A673 (cell line): Measurements from ENCODE around the gene SNX10. TPM values are rescaled to one million over a fixed set of nuclear protein-coding genes. Genes with fewer than 3 reads are reported as not detected.

Source experiments
- BruUV-seq: library from RNA; stranded (reverse); fragments of 400-500 nt; replicated peaks from 2 replicates; lab custom pipeline; 2021; lab: Mats Ljungman, UMichigan
- CTCF ChIA-PET: fragments of 300-600 bp; sonication (Branson Sonifier 250); formaldehyde crosslinking; loops from one replicate; lab custom pipeline; 2022; ENCODE audit warnings: antibody characterized with exemption; lab: Charles Lee
- POLR2A ChIA-PET: fragments of 300-600 bp; sonication (Branson Sonifier 250); formaldehyde crosslinking; loops from one replicate; lab custom pipeline; 2022; ENCODE audit warnings: antibody characterized with exemption; ENCODE audit not compliant: low non-redundant PET; lab: Charles Lee
- DNase-seq: peaks from one replicate; pipeline ENCODE4 v3.0.0-alpha.2; 2015; ENCODE audit warnings: low spot score
- H3K27ac ChIP-seq: fragments of 200-600 bp; sonication (generic); 2 replicates; pipeline ENCODE4 v1.5.1; 2016; ENCODE audit warnings: mixed run types, low read depth, mild to moderate bottlenecking, mixed read lengths, antibody characterized with exemption, low read length; ENCODE audit not compliant: poor library complexity, severe bottlenecking
- H3K27me3 ChIP-seq: fragments of 200-600 bp; sonication (generic); replicated peaks from 2 replicates; pipeline ENCODE4 v1.6.1; 2017; ENCODE audit warnings: mixed run types, low read depth, mild to moderate bottlenecking, mixed read lengths, antibody characterized with exemption, low read length; ENCODE audit not compliant: insufficient read depth, poor library complexity
- H3K36me3 ChIP-seq: fragments of 200-600 bp; sonication (generic); 2 replicates; pipeline ENCODE4 v1.6.1; 2016; ENCODE audit warnings: mixed run types, mild to moderate bottlenecking, mixed read lengths, antibody characterized with exemption, low read length; ENCODE audit not compliant: insufficient read depth, poor library complexity, severe bottlenecking
- H3K4me1 ChIP-seq: fragments of 200-600 bp; sonication (generic); 2 replicates; pipeline ENCODE4 v1.6.1; 2017; ENCODE audit warnings: mixed run types, mild to moderate bottlenecking, mixed read lengths, antibody characterized with exemption, low read length; ENCODE audit not compliant: insufficient read depth, poor library complexity, severe bottlenecking
- H3K4me3 ChIP-seq: fragments of 200-600 bp; sonication (generic); 2 replicates; pipeline ENCODE4 v1.5.1; 2016; ENCODE audit warnings: low read depth, mixed run types, mild to moderate bottlenecking, mixed read lengths, low read length; ENCODE audit not compliant: poor library complexity, severe bottlenecking
- H3K9me3 ChIP-seq: fragments of 200-600 bp; sonication (generic); 2 replicates; pipeline ENCODE4 v1.6.1; 2016; ENCODE audit warnings: mixed run types, low read depth, mild to moderate bottlenecking, mixed read lengths, antibody characterized with exemption, low read length; ENCODE audit not compliant: poor library complexity, severe bottlenecking
- EZH2 ChIP-seq: fragments of 200-600 bp; sonication (generic); IDR thresholded peaks from 2 replicates; pipeline ENCODE4 v1.6.1; 2017; ENCODE audit warnings: borderline replicate concordance, low read depth, mild to moderate bottlenecking, mixed read lengths, antibody characterized with exemption, low read length; ENCODE audit not compliant: poor library complexity, severe bottlenecking
- intact Hi-C: fragments of 100-400 bp; cut with micrococcal nuclease; formaldehyde crosslinking; loops from one replicate; pipeline ENCODE4 v1.10.0; 2022; ENCODE audit not compliant: unreplicated experiment
- total RNA-seq: library from RNA; stranded (reverse); gene quantifications from 2 replicates; pipeline ENCODE4 v1.2.3, GENCODE V29; 2021
- TF ChIP-seq, protein P1 (sequence below): fragments of 300-800, 200-600 bp; sonication (generic); conservative IDR thresholded peaks from 2 replicates; pipeline ENCODE4 v1.5.1; 2017; ENCODE audit warnings: low read depth, mild to moderate bottlenecking, antibody characterized with exemption, low read length, moderate library complexity, mixed read lengths

SNX10 gene
- total RNA-seq, 1 experiment from 2014 or later: 1.1 TPM

GRCh38 chr7:26423436-26423835, 131.8 kb downstream of the SNX10 start:
- H3K9me3 ChIP-seq: no peaks in the 10 kb centered on the region

More at GRCh38 chr7:26423436-26423835, 131.8 kb downstream of the SNX10 start:
- intact Hi-C loops: no loop called here
- ChIA-PET CTCF (no interaction called here), POLR2A (no interaction called here)
- H3K4me3 ChIP-seq: no peak overlapping the region
- no peaks in the 10 kb centered on the region for H3K36me3 ChIP-seq
- peaks cover 18% of the 10 kb centered on the region for H3K27me3 ChIP-seq
- no peak for DNase-seq
- H3K4me1 ChIP-seq: no peaks in the 10 kb centered on the region
- TF ChIP-seq, protein P1, sequence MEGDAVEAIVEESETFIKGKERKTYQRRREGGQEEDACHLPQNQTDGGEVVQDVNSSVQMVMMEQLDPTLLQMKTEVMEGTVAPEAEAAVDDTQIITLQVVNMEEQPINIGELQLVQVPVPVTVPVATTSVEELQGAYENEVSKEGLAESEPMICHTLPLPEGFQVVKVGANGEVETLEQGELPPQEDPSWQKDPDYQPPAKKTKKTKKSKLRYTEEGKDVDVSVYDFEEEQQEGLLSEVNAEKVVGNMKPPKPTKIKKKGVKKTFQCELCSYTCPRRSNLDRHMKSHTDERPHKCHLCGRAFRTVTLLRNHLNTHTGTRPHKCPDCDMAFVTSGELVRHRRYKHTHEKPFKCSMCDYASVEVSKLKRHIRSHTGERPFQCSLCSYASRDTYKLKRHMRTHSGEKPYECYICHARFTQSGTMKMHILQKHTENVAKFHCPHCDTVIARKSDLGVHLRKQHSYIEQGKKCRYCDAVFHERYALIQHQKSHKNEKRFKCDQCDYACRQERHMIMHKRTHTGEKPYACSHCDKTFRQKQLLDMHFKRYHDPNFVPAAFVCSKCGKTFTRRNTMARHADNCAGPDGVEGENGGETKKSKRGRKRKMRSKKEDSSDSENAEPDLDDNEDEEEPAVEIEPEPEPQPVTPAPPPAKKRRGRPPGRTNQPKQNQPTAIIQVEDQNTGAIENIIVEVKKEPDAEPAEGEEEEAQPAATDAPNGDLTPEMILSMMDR: no peak
- no peak for TF ChIP-seq EZH2
- BruUV-seq: no TSS peak
- no peak overlapping the region for H3K27ac ChIP-seq

Other genes with a start within 250 kb of the SNX10 start
- 8.5 and 8.6 TPM in 2 replicates for gene NFE2L3, start 139.7 kb upstream of the SNX10 start, total RNA-seq
- gene HNRNPA2B1, start 91.1 kb upstream of the SNX10 start, total RNA-seq: 1,150 and 1,229 TPM in 2 replicates
- 228 TPM in 2 replicates for gene CBX3, start 90.1 kb upstream of the SNX10 start, total RNA-seq